Measurements from ENCODE around the gene CRTC1.

DNA sequence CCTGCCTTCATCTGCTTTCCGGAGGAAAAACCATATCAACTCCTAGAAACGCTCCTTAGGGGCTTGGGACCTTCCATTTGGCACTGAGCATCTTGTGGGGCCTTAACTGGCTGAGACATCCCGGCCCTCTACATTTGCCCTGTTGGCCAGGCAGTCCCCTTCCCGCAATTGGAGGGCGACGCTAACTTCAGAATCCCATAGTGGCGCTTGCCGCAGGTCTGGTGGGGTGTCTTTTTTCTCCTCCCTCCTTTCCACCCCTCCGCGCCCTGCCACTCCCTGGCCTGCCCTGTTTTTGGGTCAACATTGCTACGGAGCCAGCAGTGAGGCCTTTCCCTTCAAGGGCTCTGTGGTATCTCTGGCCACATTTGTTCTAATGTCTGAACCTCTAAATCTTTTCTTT, 13.6 kb upstream of the CRTC1 start:
- TF ChIP-seq, protein P1, sequence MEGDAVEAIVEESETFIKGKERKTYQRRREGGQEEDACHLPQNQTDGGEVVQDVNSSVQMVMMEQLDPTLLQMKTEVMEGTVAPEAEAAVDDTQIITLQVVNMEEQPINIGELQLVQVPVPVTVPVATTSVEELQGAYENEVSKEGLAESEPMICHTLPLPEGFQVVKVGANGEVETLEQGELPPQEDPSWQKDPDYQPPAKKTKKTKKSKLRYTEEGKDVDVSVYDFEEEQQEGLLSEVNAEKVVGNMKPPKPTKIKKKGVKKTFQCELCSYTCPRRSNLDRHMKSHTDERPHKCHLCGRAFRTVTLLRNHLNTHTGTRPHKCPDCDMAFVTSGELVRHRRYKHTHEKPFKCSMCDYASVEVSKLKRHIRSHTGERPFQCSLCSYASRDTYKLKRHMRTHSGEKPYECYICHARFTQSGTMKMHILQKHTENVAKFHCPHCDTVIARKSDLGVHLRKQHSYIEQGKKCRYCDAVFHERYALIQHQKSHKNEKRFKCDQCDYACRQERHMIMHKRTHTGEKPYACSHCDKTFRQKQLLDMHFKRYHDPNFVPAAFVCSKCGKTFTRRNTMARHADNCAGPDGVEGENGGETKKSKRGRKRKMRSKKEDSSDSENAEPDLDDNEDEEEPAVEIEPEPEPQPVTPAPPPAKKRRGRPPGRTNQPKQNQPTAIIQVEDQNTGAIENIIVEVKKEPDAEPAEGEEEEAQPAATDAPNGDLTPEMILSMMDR (IDR thresholded peaks at IDR 0.05; ENCODE audit: insufficient read depth, low read length, poor library complexity, severe bottlenecking), result no peak
- TF ChIP-seq EZH2phosphoT487 (conservative IDR thresholded peaks at IDR 0.05; ENCODE audit: low read length), result no peak

Measured in SU-DHL-6 (cell line).